HG03097 (cell line): Measurements from ENCODE around the gene UBE4A.

Source experiments
- ATAC-seq: cut with Tn5 transposase; IDR thresholded peaks from one replicate; pipeline ENCODE4 v1.9.1; 2021; ENCODE audit not compliant: unreplicated experiment, low FRiP score

UBE4A gene

DNA sequence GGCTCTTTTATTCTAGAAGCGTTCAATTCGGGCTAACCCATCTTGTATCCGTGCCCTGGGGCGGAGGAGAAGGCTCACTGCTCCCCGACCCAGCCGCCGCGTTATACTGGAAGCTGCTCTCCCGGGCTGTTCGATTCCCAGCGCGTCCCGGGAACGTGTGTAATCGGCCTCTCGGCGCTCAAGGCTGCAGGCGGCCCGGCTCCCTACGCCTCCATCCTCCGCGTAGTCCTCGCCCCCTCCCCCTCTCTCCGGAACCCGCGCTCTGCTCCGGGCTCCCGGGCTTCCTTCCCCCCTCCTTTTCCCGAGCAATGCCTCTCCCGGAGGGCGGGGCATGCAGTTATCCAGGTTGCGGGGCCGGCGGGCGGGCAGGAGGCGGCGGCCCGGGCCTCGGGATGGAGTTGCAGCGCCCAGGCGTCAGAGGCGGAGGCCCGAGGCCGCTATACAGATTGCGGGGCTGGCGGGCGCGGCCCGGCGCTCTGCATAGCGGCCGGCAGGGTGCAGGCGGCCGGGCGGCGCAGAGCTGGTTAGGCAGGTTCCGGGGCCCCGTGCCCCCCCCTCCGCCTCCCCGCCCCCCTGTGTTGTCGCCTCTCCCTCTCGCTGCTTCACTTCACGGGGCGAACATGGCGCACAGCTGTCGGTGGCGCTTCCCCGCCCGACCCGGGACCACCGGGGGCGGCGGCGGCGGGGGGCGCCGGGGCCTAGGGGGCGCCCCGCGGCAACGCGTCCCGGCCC, 76.7 kb downstream of the UBE4A start, which contains the start of gene KMT2A:
TSS of gene KMT2A (plus strand) at position 600 of the 732 bp plus-strand sequence. CDS start at position 621, 21 bp downstream.
- peak; percentile 62 for ATAC-seq

GRCh38 chr11:118436639-118437207, 77.3 kb downstream of the UBE4A start:
- peak; percentile 11 for ATAC-seq

GRCh38 chr11:118437208-118438125, 78.1 kb downstream of the UBE4A start:
- no peak for ATAC-seq

DNA sequence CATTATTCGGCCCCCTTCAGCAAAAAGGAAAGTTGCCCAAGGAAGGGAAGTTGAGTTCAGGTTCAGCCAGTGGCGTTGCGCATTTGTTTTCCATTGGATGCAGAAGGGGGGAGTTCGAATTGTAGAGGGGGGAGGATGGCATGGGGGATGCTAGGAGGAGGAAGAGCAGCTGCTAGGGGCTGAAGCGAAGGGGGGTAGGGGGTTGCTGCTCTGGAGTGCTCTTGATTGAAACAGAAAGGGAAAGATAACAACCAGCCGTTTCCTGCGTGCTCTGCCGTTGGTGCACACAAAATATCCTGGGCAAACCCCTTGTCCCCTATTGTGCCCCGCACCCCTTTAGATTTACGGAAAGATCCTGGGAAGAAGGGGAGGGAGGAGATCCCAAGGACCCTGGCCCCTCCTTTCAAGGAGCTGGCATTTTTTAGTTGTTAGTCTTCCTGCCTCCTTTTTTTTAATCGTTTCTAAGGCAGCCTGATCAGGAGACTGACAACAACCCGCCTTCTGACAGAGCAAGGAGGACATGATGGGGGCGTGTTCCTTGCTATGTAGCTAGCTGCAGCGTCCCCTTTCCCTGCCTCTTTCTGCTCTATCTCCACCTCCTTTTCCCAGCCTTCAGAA, 79.0 kb downstream of the UBE4A start:
- no peak for ATAC-seq

DNA sequence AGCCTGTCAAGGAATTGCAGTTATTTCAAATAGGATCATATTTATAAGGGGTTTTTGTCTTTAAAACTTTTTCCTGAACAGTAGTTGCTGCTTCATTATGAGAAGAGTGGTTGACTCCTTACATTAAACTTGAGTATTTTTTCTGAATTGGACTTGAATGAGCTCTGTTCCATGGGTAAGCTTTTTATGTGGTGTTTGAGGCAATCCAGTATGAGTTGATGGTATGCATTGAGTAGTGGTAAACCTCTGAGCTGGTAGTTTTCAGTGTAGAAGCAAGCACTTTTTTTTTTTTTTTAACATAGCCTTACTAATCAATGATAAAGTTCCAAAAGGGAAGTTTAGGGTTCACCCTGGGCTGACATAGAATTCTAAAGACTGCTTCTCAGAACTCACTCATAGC, 80.2 kb downstream of the UBE4A start:
- no peak for ATAC-seq

GRCh38 chr11:118441770-118442275, 82.4 kb downstream of the UBE4A start:
- no peak for ATAC-seq

- no peak for ATAC-seq
These were observed 82.9 kb downstream of the UBE4A start for GRCh38 chr11:118442301-118442700.

- no peak for ATAC-seq
These were observed 83.6 kb downstream of the UBE4A start for GRCh38 chr11:118442908-118443589.

GRCh38 chr11:118443590-118444218, 84.3 kb downstream of the UBE4A start:
- ATAC-seq = no peak

- ATAC-seq = no peak
These were observed 88.0 kb downstream of the UBE4A start for GRCh38 chr11:118447423-118447822.

GRCh38 chr11:118448294-118448693, 88.9 kb downstream of the UBE4A start:
- ATAC-seq = peak; percentile 78
